HG03039 (cell line): ENCODE data around the gene FES.
"Not testable (repeated sequence)": the region's sequence is repeated elsewhere in the genome, so short reads cannot be mapped to it uniquely, and the experiment has no call there.

Experiments used
- ATAC-seq: cut with Tn5 transposase; IDR thresholded peaks from one replicate; pipeline ENCODE4 v1.9.1; 2021; ENCODE audit warnings: mild to moderate bottlenecking, moderate library complexity; ENCODE audit not compliant: unreplicated experiment

The FES gene

DNA sequence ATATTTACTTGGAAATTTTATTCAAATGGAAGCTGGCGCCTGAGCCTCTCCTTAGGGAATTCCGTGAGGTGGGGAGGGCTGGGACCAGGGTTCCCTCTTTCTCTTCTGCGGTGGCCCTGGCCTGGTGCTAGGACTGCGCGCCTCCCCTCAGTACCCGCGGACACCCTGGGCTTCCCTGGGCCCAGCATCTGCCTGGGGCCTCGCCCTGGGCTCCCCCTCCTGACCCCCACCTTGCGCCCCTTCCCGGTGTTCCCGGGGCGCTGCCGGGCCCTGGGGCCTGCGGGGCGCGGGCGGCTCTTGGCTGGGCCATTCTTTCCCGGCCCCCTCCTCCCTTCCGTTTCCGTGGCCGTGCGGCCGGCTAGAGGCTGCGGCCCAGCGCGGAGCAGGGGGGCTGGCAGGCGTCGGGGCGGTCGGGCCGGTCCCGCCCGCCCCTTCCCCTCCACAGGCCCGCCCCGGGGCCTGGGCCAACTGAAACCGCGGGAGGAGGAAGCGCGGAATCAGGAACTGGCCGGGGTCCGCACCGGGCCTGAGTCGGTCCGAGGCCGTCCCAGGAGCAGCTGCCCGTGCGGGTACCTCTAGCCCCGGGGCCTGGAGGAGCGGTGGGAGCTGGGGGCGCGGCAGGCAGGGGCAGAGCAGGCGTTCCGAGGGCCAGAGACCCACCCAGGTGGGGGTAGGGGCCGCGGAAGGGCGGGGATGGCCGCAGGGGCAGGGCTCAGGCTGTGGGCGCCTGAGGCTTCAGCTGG lies at the start of gene FES:
TSS of gene FES (plus strand) at position 529 of the 743 bp plus-strand sequence. CDS start 542 bp downstream, outside the sequence.
- no peak for ATAC-seq

DNA sequence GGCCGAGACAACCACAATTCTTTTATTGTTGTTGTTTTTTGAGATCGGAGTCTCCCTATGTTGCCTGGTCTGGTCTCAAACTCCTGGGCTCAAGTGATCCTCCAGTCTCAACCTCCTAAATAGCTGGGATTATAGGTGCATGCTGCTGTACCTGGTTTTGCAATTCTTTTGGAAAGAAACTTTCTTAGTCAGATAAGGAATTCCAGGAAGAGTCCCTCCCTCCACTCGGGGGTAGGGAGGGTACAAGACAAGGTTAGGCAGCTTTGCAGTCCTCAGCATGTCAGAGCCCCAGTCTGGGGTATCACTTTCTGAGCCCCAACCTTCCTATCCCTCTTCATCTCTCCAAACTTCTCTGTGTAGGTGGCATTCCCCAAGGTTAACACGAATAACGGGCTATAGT lies 49.7 kb upstream of the FES start:
- ATAC-seq = no peak

DNA sequence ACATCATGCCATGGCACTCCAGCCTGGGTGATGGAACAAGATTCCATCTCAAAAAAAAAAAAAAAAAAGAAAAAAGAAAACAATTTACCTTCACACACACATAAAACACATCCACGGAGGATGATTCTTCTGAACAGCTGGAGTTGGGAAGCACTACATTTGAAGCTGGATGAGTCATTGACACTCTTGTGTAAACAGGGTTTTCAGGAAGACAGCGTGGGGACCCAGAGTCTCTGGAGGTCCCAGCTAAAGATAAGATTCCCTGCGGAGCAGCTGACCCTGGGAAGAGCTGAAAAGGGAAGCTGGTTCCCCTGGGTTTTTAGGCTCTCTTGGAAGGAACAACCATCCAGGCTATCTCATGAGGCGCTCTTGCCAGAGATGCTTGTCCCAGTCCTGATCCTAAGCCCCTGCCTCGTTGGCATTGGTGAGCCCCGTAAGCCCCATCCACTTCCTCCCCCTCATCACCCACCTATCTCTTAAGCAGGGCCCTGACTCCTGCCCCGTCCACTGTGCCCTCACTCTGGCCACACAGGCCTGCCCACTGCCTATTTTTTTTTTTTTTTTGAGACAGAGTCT lies 47.9 kb upstream of the FES start:
- no peak for ATAC-seq

DNA sequence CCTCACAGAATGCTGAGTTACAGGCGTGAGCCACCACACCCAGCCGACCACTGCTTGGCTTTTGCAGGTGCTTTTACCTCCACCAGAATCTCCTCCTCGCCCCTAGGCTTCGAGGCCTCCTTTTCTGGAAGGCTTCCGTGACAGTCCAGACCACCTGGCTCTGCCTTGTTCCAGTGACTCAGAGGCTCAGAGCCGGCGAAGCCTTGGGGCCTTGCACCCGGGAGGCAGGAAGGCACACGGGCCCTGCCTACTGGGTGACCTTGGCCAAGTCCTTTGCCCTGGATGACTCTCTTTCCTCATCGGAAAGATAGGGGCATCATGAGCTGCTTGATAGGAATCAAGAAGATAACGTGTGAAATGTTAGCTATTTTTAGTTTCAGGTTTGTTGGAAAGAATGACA lies 47.2 kb upstream of the FES start:
- no peak for ATAC-seq

DNA sequence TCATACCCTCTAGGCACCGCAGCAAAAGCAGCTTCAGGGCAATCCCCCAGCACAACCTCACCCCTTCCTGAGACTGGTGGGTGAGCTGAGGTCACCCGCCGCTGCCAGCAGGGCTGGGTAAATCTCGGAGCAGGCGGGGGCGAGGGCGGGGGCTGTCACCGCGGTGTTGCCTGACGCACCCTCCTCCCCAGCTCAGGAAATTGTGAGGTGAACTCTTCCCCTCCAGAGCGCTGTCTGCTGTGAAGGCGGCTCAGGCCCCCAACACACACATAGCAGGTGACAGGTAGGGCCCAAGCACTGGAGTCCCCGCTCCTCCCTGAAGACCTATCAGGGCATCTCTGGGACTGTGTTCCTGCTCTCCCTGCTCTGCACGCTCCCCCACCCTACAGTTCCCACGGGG lies 46.2 kb upstream of the FES start:
- ATAC-seq = no peak

DNA sequence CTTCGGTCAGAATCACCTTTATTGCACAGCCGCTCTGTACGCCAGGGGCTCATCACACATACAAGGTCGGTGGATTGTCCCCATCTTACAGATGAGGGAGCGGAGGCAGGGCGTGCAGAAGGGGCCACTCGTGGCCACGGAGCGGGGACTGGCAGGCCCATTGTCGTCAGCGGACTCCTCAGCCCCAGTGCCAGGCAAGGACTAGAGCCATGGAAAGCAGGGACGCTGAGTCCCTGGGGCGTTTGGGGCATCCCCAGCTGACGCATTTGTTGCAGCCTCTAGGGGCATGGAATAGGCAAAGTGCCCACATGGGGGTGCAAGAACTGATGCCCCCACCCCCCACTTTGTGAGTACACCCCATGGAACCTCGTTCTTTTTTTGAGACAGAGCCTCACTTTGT lies 45.8 kb upstream of the FES start:
- no peak for ATAC-seq

DNA sequence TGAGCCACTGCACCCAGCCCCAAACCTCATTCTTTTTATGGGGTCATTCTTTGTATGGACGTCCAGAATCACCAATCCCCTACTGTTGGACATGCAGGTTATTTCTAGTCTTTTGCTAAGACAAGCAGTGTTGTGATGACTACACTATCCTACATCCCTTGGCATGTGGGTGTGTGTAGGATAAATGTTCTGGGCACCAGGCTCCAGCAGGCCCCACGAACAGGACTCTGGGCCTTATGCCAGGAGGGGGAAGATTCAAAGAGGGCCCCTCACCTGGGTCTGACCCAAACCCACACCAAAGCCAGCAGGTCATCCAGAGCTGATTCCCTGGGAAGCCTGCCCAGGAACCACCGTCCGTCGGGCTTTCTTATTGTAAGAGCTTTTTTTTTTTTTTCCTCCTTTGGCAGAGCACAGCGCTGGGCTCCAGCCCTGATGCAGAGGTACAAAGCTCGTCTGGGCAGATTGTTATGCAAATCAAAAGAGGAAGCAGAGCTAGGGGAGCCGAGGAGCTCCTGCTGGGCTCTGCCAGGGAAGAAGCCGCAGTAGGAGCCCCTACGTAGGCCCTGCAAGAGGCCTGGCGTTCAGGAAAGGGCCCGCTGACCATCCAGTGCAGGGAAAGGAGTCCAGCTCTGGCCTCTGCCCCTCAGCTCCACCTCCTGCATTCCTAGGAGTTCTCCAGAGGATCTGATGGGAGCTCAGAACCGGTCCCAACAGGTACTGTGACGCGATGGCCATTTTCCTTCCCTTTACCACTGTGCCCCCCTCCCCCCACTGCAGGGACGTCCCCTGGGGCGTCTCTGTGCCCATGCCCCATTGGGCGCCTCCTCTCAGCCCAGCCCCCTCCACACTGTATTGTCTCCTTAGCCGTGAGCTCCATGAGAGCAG lies 44.9 kb upstream of the FES start:
- peak; percentile 51 for ATAC-seq

DNA sequence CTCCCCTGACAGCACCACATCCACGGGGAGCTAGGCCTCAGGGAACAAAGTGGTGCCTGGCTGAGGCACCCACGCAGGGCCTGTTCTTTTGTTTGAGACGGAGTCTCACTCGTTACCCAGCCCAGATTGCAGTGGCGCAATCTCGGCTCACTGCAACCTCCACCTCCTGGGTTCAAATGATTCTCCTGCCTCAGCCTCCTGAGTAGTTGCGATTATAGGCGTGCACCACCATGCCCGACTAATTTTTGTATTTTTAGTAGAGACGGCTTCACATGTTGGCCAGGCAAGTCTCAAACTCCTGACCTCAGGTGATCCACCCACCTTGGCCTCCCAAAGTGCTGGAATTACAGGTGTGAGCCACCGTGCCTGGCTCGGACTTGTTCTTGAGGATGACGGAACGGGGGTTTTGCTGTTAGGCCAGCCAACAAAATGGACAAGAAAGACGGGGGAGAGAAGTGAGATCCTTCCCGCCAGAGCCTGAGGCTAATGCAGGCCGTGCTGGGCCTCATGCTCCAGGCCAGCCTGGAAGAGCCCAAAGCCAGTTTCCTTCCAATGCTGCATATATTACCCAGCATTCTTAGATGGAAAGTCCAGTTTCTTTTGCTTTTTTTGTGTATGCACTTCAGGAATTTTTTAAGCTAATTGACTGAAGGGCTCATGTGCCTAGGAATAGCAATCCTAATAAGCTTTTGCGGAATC lies 44.0 kb upstream of the FES start:
- no peak for ATAC-seq

DNA sequence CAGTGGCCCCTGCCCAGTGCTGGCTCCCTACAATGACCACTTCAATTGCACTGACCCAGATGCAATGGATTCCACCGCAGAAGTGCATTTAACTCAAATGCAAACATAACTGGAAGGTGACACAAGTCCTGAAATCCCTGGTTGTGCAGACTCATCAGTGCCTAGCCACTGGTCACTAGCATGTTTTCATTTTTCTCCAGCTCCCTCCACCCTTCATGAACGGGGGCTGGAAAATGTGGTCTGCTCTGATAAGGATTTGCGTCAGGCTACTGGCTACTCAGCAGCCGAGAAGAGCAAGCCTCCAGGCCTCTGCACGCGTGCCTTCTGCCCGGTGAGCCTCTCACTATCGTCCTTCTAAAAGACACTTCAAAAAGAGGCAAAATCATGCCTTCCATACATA lies 43.4 kb upstream of the FES start:
- no peak for ATAC-seq

DNA sequence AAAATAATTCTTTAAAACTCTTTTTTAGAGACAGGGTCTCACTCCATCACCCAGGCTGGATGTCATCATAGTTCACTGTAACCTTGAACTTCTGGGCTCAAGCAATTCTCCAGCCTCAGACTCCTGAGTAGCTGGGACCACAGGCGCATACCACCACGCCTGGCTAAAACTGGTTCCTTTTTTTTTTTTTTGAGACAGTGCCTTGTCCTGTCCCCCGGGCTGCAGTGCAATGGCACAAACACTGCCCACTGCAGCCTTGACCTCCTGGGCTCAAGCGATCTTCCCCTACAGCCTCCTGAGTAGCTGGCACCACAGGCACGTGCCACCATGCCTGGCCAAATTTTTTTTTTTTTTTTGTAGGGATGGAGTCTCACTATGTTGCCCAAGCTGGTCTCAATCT lies 39.6 kb upstream of the FES start:
- ATAC-seq = no peak

DNA sequence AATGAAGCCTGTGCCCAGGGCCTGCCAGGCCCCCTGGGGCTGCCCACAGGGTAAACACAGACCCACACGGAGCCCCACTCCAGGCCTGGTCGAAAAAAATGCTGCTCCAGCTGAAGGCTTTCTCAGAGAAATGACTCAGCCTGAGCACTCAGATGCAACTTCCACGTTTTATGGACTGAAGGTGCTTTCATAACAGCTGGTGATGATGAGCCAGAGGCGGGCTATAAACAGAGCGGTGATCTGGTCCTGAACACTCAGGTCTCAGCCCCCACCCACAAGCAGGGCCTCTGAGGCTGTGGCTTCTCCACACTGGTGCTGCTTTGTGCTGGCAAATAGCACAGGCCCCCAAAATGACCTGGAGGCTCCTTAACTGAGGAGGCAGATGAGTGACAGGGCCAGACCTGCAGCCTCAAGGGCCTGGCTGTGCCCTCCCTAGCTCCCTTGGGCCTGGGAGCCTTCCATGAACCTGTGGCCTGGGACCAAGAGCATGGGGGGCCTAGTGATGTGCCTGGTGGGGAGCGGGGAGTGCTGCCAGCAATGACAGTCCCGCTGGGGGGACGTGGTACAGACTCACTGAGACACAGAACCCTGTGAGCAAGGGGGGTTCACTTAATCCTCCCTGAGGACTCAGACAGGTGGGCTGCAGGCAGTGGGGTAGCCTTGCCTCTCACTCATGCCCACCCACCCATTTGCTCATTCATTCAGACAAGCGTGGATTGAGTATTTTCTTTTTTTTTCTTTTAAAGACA lies 38.9 kb upstream of the FES start:
- peak; percentile 86 for ATAC-seq

DNA sequence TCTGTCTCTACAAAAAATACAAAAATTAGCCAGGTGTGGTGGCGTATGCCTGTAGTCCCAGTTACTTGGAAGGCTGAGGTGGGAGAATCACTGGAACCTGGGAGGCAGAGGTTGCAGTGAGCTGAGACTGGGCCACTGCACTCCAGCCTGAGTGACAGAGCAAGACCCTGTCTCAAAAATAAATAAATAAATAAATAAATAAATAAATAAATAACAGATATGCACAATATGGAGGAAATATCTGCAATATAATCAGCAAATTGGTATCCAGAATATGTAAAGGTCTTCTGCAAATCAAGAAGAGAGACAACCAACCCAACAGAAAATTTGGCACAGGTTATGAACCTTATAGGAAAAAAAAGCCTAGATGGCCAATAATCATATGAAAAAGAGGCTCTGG lies 34.9 kb upstream of the FES start:
- ATAC-seq = not testable (repeated sequence)

DNA sequence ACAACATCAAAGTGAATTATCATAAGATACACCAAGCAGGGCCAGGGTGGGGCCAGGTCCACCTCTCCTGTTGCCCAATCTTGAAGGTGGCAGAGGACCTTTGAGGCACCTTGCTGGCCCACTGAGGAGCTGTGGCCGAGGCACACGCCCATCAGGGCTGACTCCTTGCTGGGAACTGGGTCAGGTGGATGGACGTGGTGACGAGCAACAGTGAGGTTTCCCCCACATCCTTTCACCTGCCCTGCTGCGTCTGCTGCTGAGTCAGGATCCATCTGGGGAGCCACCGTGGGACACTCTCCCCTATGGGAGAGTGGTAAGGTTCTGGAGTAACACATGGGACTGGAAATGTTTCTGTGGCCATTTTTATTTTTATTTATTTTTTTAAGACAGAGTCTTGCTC lies 33.2 kb upstream of the FES start:
- no peak for ATAC-seq

DNA sequence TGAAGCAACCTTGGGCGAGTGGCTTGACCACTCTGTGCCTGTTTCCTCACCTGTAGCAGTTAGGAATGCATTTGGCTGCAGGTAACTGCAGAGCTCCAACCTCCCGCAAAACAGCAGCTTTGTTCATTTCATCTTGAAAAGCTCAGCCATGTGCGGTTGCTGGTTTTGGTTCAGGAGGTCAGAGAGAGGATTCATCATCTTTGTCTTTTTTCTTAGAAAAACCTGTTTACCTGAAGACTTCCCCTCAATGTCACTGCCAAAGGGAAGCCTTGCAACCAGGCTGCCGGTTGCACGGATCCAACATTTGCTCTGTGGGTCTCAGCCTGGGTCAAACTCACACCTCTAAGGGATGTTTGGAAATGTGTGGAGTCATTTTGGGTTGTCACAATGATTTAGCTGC lies 32.4 kb upstream of the FES start:
- no peak for ATAC-seq

DNA sequence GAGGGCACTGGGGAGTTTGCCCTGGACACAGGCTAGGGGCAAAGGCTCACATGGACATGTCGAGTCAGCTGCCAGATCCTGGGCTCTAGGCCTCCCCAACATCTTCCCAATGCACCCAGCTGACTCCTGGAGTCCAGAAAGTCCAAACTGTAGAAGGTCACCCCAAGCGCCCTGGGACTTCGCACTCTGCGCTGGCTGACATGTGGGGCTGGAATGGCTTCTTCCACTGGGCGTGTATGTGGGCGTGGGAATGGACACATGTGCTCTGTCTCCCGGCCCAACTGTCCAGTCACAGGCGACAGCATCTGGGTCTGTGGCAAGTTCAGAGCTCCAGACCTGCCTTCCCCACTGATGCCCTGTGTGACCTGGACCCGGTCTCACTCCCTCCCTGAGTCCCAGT lies 29.2 kb upstream of the FES start:
- no peak for ATAC-seq

DNA sequence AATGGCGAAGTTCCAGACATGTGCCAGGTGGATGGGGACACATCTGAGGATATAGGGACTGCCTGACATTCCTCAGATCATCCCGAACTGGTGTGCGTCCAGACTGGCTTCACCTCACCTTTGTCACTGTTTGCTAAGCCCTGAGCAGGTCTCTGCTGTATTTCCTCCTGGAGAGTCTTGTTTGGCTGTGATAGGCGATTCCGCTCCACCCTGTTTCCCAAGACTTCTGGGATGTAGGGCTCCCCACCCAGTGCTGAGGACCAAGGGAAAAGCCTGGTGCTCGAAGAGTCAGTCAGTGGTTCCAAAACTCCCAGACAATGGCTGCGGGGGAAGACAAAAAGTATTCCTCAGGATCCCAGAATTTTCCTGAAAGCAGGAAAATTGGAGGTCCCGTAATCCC lies 27.0 kb upstream of the FES start:
- ATAC-seq = no peak

DNA sequence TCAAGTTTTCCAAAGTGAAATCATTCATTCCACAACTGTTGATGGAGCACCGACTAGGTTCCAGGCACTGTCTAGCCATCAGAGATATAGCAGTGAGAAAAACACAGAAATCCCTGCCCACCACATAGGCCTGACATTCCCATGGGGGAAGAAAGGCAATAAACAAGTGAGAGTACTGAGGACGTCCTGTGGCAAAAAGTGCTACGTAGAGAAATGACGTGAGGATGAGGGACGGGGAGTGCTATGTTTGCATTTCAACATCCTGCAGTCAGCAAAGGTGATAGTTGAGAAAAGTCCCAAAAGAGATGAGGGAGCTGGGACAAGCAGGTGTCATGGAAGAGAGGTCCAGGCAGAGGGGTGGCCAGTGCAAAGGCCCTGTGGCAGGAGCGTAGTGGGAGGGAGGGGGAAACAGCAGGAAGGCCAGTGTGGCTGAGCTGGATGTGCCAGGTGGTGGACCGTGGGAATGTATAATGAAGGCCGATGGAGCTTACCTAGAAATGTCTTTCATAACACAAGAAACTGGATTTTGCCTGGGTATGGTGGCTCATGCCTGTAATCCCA lies 26.3 kb upstream of the FES start:
- ATAC-seq = no peak

DNA sequence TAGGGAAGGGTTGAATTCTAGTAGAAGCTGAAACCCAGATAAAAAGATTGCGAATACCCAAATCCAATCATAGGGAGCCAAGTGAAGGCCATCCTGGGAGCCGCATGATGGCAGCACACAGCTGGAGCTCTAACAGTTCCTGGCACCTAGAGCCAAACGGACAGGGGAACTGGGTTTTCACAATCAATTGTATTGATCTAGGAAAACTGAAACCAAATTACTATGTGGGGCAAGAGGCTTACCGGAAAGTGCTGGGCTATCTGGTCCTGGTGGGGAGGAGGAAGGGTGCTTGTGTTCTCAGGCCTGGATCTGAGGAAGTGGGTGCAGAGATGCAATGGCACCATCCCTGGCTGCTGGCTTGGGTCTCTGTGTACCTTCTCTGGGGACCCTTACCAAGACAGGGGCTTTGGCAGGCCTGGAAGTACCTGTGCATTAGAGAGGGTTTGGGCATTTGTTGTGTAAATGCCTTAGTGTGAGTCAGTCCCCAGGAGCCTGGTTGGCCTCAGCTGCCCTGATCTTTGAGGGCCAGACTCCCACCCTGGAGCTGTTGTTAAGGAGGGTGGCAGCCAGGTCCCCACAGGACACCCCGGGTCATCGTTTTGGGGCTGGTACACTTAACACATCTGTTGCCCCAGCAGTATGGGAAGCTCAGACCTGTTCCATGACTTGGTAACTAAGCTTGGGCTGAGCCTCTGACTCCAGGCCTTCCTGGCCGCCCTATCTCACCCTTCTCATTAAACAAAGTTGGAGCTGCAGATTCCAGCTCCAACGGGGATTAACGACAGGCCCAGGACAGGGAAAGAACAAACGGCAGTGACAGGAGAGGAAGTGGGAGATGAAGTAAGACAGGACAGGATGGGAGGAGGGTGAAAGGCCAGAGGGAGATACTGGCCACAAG lies 24.8 kb upstream of the FES start:
- no peak for ATAC-seq

DNA sequence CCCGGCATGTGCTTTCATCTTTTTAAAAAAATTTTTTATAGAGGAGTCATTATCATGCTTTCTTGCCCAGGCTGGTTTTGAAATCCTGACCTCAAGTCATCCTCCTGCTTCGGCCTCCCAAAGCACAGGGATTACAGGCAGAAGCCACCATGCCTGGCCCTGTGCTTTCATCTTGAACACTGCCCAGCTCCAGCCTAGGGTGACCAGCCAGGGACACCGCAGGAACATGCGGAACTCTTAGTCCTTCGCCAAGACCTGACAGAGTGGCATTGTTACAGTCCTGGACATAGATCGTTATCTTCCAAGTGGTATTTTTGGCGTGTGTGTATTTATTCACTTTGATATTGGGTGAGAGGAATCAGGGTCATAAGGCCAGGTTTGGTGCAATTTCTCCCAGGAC lies 23.9 kb upstream of the FES start:
- ATAC-seq = no peak
